Cardiac fibroblast (primary cell): ENCODE data around the gene CHAC1.

ENCODE experiments used
- DNase-seq, 2 donors: peaks; one replicate each; pipeline versions ENCODE4 v3.0.0 to v3.0.0-alpha.2; 2010; ENCODE audit warnings: low read depth in 2 of 2
- H3K4me3 ChIP-seq, 2 donors: replicated peaks in 1 of 2; 1 replicate in 1 of 2; 2 replicates in 1 of 2; pipeline ENCODE4 v1.5.1; 2011; ENCODE audit warnings: low read depth in 2 of 2, low read length in 2 of 2, mild to moderate bottlenecking in 2 of 2, moderate library complexity in 1 of 2
- TF ChIP-seq, protein P1 (sequence below): IDR thresholded peaks from one replicate; pipeline ENCODE4 v1.5.1; 2011; ENCODE audit warnings: low read depth, mild to moderate bottlenecking, low read length, inconsistent platforms

Gene CHAC1

DNA sequence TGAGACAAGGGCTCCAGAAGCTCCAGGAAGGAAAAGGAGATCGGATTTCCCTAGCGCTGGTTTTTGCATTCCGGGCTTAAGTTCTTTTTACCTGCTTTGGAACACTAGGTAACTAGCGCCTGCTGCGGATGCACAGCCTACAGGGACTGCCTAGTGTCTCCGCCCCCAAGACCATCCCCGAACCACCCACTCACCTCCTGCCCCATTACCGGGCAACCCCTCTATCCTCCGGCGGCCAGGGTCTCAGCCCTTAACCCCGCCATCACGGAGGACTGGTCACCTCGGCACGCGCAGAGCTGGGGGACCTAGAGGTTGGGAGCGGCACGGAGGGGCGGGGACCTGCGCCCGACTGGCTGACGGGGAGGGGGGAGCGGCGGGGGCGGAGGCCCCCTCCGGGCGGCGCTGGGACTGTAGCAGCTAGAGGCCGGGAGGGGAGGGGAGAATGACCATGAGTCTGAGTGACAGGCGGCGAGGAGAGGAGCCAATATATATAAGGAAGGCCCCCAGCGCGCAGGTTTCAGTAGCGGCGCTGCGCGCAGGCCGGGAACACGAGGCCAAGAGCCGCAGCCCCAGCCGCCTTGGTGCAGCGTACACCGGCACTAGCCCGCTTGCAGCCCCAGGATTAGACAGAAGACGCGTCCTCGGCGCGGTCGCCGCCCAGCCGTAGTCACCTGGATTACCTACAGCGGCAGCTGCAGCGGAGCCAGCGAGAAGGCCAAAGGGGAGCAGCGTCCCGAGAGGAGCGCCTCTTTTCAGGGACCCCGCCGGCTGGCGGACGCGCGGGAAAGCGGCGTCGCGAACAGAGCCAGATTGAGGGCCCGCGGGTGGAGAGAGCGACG lies 24.2 kb upstream of the CHAC1 start, which contains the start of gene DLL4:
DLL4 (plus strand) TSS at position 520 of the 839 bp plus-strand sequence. CDS start 329 bp downstream, outside the sequence.
- H3K4me3 ChIP-seq: peak within 1 kb of the TSS; percentile 39 to 43
- TF ChIP-seq, protein P1, sequence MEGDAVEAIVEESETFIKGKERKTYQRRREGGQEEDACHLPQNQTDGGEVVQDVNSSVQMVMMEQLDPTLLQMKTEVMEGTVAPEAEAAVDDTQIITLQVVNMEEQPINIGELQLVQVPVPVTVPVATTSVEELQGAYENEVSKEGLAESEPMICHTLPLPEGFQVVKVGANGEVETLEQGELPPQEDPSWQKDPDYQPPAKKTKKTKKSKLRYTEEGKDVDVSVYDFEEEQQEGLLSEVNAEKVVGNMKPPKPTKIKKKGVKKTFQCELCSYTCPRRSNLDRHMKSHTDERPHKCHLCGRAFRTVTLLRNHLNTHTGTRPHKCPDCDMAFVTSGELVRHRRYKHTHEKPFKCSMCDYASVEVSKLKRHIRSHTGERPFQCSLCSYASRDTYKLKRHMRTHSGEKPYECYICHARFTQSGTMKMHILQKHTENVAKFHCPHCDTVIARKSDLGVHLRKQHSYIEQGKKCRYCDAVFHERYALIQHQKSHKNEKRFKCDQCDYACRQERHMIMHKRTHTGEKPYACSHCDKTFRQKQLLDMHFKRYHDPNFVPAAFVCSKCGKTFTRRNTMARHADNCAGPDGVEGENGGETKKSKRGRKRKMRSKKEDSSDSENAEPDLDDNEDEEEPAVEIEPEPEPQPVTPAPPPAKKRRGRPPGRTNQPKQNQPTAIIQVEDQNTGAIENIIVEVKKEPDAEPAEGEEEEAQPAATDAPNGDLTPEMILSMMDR: no peak
- DNase-seq: peak; percentile 36 to 44

DNA sequence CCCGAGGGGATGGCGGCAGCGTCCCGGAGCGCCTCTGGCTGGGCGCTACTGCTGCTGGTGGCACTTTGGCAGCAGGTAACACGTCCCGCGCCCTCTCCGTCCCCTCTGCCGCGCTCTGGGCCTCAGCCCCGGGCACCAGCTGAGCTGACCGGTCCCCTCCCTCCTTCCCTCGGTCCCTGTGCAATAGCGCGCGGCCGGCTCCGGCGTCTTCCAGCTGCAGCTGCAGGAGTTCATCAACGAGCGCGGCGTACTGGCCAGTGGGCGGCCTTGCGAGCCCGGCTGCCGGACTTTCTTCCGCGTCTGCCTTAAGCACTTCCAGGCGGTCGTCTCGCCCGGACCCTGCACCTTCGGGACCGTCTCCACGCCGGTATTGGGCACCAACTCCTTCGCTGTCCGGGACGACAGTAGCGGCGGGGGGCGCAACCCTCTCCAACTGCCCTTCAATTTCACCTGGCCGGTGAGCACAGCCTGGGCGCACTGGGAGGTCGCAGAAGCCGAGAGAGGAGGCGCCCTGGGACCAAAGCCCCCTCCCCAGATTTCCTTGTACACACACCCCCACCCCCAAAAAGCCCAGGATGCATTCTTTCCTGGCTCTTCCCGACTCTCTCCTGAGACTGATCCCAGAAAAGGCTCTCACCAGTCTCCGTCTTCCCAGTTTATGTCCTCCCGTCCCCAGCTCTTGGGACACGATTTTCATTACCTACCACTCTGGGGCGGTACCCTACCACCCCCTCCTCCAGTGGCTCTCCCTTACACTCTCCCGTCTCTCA lies 23.4 kb upstream of the CHAC1 start:
- DNase-seq: peak; percentile 60 to 65
- TF ChIP-seq, protein P1: peak; percentile 11
- peak overlapping the region; percentile 39 to 43 for H3K4me3 ChIP-seq

DNA sequence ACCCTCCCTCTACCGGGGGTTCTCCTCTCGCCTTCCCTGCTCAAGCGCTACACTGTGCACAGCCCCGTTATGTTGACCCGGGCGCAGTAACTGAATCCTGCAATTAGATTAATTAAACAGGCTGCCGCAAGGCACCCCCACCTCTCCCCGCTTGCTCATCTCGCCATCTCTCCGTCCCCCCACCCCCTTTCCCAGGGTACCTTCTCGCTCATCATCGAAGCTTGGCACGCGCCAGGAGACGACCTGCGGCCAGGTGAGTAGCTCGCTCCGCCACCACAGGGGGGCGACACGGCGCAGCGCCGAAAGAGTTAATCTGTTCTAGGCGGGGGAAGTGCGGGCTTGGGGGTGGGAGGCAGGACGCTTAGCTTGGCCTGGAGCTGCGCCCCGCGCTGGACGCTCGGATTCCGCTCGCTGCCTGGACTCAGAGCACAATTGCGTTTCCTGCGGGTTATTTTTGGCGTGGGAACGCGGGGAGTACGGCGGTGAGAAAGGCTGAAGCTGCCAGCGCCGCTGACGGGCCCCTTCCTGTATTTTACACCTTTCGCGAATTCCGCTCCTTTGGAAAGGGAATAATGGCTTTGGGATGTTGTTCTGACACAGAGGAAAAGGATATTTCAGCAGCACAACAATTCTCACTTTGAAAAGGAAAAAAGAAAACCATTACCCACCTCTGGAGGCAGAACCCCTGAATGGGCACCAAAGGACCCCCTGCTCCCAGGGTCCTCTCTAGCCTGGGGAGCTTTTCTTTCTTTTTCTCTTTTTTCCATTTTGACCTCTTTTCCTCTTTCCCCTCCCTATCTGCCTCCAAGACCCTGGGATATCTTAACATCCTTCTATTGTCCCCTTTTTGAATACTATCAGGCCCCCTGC lies 22.6 kb upstream of the CHAC1 start:
- DNase-seq: peak; percentile 20 to 42
- TF ChIP-seq, protein P1: peak; percentile 41
- peak overlapping the region; percentile 21 to 43 for H3K4me3 ChIP-seq

DNA sequence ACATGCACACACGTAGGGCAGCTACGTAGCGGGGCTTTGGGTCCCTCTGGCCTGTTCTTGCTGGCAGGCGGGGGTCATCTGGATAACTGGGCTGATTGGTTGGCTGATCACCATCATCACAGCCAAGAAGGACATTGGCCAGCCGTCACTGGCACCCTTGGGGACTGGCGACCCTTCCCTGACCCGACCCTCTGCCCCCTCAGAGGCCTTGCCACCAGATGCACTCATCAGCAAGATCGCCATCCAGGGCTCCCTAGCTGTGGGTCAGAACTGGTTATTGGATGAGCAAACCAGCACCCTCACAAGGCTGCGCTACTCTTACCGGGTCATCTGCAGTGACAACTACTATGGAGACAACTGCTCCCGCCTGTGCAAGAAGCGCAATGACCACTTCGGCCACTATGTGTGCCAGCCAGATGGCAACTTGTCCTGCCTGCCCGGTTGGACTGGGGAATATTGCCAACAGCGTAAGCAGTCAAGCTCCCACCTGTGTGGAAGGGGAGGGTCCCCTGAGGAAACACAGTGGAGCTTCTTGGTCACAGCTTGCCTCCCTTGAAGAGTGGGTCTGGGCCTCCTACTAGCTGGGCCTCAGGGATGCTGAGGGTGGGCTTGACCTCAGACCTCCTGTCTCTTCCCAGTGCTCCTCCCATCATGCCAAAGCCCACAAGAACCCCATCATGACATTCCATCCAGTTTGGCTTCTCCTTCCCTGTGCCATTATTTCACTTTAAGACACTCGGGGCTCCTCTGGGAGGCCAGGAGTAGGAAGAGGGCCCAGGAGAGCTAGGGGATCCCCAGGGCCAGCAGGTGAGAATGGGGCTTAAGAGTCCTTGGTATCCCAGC lies 21.8 kb upstream of the CHAC1 start:
- TF ChIP-seq, protein P1: no peak
- no peak overlapping the region for H3K4me3 ChIP-seq
- DNase-seq: no peak

DNA sequence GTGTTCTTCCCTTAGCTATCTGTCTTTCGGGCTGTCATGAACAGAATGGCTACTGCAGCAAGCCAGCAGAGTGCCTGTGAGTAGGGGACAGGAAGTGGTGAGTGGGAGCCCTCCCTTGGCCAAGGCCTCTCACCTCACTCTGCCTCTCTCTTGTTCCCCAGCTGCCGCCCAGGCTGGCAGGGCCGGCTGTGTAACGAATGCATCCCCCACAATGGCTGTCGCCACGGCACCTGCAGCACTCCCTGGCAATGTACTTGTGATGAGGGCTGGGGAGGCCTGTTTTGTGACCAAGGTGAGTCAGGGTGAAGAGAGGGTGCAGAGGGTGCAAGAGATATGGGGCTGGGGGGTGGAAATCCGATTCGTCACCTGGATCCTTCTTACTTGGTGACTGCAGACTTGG lies 21.1 kb upstream of the CHAC1 start:
- DNase-seq: no peak
- TF ChIP-seq, protein P1: no peak
- H3K4me3 ChIP-seq: no peak overlapping the region
